D341Med (cell line): Measurements from ENCODE around the gene APOBEC3H.

Source experiments
- DNase-seq: peaks from one replicate; pipeline ENCODE4 v3.0.0; 2012; ENCODE audit warnings: low spot score

APOBEC3H gene

GRCh38 chr22:39135092-39135896, 38.2 kb downstream of the APOBEC3H start:
- peak; percentile 78 for DNase-seq

GRCh38 chr22:39136317-39136716, 39.3 kb downstream of the APOBEC3H start:
- no peak for DNase-seq

- DNase-seq, result peak; percentile 6
Measured at GRCh38 chr22:39138357-39138997, 41.4 kb downstream of the APOBEC3H start.

- DNase-seq, result no peak
Measured at GRCh38 chr22:39139933-39140332, 42.9 kb downstream of the APOBEC3H start.

GRCh38 chr22:39142088-39142680, 45.1 kb downstream of the APOBEC3H start:
- no peak for DNase-seq

- DNase-seq, result peak; percentile 26
Measured at GRCh38 chr22:39144101-39144767, 47.2 kb downstream of the APOBEC3H start.

- DNase-seq, result peak; percentile 14
Measured at GRCh38 chr22:39146256-39147101, 49.4 kb downstream of the APOBEC3H start.

GRCh38 chr22:39147335-39148025, 50.4 kb downstream of the APOBEC3H start:
- DNase-seq, result peak; percentile 6

- DNase-seq, result peak; percentile 3
Measured at GRCh38 chr22:39148026-39148726, 51.1 kb downstream of the APOBEC3H start.

GRCh38 chr22:39148727-39149535, 51.9 kb downstream of the APOBEC3H start:
- peak; percentile 35 for DNase-seq

- peak; percentile 9 for DNase-seq
Measured at GRCh38 chr22:39149915-39150847, 53.1 kb downstream of the APOBEC3H start.

GRCh38 chr22:39150848-39151215, 53.8 kb downstream of the APOBEC3H start:
- DNase-seq, result peak; percentile 6

GRCh38 chr22:39151329-39151975, 54.4 kb downstream of the APOBEC3H start:
- peak; percentile 8 for DNase-seq

- DNase-seq, result no peak
Measured at GRCh38 chr22:39152024-39152510, 55.0 kb downstream of the APOBEC3H start.

- DNase-seq, result peak; percentile 100
Measured at GRCh38 chr22:39152511-39153219, 55.6 kb downstream of the APOBEC3H start, which contains the start of gene CBX7. Gene CBX7, minus strand, starts transcription at chr22:39152680. Its CDS starts 236 bp downstream, at chr22:39152444.

- no peak for DNase-seq
Measured at GRCh38 chr22:39153220-39153717, 56.2 kb downstream of the APOBEC3H start.
